Measurements from ENCODE around the gene AGER.

DNA sequence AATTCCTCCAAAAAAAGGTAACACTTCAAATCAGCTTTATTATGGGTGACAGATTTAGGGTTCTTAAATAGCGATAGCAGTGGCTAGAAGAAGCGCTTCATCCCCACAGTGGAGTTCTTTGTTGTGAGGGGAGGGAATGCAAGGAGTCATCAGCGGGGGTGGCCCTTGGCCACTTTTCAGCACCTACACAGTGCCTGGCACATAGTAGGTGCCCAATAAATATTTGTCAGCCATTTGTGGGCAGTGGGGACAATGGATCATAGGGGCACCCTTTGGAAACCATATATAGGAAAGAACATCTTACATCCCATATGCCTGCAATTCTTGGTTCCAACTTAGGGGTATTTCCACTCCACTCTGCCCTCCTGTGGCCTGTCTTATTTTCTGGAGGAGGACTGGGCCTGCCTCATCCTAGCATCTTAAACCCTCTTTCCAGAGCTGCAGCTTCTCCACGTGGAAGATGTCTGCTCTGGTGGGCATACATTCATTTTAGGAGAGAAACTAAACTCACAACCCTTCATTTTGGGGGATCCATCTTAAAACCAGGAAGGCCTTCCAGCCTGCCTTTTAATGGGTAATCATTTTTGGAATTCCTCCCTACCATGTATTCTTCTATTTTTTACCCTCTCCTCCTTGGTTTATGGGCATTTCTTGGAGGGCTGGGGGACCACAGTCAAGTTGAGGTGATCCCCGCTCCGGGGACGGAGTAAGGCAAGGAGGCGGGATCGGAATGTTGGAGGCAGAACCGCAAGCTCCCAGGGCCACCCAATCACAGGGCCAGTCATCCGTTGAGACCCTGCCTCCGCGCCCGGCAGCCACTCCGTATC is 11.0 kb upstream of the AGER start:
- TF ChIP-seq, protein P1, sequence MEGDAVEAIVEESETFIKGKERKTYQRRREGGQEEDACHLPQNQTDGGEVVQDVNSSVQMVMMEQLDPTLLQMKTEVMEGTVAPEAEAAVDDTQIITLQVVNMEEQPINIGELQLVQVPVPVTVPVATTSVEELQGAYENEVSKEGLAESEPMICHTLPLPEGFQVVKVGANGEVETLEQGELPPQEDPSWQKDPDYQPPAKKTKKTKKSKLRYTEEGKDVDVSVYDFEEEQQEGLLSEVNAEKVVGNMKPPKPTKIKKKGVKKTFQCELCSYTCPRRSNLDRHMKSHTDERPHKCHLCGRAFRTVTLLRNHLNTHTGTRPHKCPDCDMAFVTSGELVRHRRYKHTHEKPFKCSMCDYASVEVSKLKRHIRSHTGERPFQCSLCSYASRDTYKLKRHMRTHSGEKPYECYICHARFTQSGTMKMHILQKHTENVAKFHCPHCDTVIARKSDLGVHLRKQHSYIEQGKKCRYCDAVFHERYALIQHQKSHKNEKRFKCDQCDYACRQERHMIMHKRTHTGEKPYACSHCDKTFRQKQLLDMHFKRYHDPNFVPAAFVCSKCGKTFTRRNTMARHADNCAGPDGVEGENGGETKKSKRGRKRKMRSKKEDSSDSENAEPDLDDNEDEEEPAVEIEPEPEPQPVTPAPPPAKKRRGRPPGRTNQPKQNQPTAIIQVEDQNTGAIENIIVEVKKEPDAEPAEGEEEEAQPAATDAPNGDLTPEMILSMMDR (IDR thresholded peaks at IDR 0.05) = peak in 3 of 6 experiments; percentile 49 to 60 (median 50)
- peak in 3 of 4 donors; percentile 22 to 82 (median 29) for TF ChIP-seq POLR2A (IDR thresholded peaks at IDR 0.05)
